ENCODE data around the gene AP1M2.
"Not testable (repeated sequence)": the region's sequence is repeated elsewhere in the genome, so short reads cannot be mapped to it uniquely, and the experiment has no call there.

AP1M2 gene

DNA sequence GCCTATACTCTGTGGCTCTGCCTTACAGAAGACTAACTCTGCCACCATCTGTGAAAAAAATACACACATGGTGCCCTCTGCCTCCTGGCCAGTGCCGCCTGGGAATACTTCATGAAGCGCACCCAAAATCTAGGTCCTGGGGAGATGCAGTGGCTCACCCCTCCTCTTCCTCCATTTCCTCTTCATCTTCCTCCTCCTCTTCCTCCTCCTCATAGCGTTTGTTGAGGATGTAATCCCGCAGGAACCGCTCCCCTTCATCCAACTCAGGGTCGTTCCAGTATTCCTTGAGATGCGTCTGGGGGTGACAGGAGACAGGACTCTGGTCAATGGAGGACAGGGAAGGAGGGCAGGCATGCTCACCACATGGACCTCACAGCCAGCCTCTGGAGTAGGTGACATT, 27.0 kb downstream of the AP1M2 start:
- no peak for DNase-seq

DNA sequence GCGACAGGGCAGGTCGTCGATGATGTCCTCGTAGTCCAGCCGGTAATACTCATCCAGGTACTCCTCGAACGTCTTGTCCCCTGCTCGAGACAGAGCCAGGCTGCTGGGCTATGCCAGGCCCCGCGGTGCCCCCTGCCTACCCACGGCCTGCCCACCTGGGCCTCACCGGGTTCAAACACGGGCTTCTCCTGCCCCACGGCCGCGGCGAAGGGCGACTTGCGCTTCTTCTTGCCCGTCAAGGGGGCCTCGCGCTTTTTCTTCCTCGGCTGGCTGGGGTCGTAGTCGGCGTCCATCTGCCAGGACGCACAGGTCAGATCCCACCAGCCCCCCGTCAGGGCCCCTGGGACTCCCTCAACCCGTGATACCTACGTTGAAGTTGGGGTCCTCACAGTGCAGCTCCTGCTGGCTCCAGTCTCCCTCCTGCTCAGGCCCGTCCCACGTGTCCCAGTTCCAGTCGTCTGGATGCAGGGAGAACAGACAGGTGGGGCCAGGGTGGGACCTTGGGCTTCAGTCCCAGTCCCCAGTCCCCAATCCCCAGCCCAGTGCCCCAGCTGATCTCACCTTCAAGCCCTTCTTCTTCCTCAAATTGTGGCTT, 29.4 kb downstream of the AP1M2 start:
- DNase-seq: no peak

DNA sequence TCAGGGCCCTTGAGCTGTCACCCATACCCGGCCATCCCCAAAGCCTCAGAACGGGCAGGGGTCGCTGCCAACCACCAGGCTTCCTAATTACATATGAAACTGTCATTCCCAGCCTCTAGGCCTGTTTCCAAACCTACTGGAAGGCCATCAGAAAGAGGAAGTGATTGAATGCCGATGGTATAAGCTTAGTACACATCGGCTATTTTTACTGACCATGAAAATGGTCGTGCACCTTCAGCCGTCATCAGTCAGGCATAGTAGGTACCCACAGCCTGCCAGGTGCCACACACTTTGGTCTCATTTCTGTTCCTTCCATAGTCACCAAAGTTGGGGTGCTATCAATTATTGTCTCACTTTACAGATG, 31.5 kb downstream of the AP1M2 start:
- DNase-seq: no peak

DNA sequence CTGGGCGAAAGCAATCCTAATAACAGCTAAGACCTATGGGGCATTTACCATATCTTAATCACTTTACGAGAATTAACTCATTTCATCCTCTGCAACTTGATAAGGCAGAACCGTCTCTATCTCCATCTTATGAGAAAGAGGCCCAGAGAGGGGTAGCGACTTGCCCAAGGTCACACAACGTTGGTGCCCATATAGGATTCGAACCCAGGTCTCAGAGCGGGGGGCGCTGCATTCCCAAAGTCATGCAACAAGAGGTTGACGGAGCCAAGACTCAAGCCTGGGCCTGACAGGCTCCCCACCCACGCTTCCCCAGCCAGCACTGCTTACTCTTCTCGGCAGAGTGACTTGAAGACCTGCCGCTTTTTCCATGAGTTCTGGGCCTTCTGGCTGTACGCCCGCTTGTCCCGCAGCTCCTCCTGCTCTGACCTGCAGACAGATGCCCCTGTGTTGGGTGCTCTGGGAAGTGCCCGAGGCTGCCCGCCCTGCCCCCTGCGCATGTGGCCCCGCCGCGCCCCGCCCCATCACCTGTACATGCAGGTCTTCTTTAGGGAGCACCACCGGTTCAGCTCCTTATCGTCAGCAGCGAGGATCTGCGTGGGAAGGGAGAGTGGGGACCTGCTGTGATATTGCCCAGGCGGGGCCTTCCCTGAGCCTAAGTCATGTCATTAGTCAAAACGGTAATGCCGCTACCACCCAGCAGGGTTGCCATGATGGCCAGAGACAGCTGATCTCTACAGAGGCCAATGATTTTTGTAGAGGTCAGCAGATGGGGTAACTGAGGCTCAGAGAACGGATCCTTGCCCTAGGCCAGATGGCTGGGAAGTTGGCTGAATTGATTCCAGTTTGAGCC, 32.1 kb downstream of the AP1M2 start:
- no peak for DNase-seq

DNA sequence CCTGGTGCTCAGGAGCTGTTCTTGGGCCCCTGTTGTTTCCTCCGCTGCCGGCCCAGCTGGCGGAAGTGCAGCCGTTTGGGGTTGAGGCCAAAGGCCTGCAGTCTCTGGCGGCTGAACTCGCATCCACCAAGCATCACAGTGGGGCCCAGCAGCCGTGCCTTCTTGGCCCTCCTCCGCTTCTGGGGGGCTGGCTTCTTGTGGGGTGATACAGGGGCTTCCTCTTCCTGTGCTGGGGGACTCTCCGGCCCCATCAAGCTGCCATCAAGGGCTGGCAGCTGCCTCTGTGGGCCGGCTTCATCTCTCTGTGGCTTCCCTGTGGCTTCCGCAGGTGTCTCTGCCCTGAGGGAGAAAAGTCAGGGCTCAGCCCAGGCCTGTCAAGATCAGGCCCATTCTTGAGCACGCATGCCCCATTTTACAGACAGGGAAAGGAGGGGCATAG, 33.1 kb downstream of the AP1M2 start:
- no peak for DNase-seq

DNA sequence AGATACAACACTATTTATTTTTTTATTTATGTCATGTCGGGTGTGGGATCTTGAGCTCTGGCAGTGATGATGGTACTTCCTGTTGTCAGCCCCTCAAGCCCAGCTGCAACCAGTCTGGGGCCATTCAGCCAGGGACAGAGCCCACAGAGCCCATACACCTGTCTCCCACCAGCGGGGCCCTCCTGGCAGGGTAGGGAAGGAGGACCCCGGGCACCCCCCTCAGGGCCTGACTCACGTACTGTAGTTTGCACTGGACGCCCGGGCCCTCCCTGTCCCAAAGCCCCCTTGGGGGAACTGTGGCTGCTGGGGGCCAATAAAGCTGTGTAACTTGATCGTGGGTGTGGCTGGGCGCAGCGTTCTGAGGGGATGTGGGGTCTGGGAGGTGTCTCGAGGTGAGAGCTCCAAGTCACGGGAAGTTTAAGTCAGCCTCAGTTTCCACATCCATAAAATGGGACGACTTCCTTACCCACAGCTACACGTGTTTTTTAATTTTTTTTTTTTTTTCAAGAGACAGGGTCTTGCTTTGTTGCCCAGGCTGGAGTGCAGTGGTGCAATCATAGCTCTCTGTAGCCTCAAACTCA, 33.9 kb downstream of the AP1M2 start:
- DNase-seq: no peak

DNA sequence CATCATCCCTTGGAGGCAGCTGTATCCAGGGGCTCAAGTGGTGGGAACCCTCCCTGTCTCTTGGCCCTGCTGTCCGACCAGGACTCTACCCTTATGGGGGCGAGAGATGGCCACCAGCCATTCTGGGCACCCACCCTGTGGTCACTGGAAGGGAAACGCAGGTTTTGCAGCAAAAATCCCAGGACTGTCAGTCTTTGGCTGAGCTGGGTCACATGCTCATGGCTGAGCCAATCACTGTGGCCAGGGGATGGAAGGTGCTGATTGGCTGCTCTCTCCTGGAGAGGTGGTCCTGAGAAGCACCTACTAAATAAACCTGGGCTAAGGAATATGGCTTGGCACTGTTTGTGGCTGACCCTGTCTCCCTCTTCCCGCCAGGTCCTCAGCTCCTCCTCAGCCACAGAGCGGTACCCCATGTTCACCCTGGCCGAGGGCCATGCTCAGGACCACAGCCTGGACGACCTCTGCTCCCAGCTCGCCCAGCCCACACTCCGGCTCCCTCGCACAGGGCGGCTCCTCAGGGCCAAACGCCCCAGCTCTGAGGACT, 34.5 kb downstream of the AP1M2 start:
- DNase-seq: no peak

DNA sequence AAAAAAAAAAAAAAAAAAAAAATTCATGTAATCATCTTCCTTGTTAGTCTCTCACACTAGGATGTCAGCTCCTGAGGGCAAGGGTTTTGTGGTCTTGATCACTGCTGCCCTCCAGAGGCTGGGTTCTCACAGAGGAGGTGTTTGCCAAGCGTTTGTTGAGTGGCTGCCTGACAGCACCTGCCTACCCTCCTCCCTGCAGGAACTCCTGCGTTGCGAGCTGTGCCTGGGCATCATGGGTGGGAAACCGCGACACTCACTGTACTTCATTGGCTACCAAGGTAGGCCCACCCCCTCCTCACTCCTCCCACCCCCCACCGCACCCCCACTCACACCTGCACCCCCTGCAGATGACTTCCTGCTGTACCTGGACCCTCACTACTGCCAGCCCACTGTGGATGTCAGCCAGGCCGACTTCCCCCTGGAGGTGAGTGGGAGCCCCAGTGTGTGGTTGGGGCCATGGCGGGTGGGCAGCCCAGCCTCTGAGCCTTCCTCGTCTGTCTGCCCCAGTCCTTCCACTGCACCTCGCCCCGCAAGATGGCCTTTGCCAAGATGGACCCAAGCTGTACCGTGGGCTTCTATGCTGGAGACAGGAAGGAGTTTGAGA, 35.3 kb downstream of the AP1M2 start:
- no peak for DNase-seq

DNA sequence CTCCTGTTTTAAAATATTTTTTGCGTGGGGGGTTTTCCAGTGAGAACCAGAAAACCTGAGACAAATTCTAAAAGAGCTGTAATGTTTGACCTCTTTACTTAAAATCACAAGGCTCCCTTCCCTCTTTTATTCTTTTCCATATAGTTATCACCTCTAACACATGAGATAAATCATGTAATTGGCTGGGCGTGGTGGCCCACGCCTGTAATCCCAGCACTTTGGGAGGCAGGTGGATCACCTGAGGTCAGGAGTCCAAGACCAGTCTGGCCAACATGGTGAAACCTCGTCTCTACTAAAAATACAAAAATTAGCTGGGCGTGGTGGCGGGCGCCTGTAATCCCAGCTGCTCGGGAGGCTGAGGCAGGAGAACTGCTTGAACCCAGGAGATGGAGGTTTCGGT, 36.1 kb downstream of the AP1M2 start:
- not testable (repeated sequence) for DNase-seq

DNA sequence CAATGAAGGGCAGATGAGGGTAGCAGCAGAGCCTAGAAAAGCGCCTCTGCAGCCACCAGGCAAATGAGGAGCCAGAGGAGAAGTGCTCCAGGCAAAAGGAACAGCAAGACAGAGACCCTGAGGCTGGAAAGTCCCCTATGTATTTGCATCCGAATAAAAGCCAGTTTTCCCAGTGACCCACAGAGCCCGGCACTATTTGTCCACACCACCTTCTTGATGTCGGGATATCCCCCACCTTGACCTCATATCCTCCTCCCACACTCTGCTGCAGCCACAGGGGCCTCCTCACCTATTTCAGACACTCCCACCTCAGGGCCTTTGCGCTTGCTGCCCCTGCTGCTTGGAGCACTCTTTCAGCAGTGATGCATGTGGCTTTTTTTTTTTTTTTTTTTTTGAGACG, 36.8 kb downstream of the AP1M2 start:
- no peak for DNase-seq

DNA sequence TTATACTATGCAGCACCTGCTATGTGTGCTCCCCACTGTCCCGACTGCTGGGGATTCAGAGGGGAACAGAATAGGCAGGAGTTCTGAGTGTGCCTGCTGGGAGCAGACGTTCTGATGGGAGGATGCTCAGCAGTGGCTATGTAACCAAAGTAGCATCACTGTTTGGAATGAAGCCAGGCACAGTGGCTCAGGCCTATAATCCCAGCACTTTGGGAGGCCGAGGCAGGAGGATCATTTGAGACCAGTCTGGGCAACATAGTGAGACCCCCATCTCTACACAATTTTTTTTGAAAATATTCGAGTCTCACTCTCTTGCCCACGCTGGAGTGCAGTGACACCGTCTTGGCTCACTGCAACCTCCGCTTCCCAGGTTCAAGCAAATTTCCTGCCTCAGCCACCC, 37.4 kb downstream of the AP1M2 start:
- DNase-seq: no peak

DNA sequence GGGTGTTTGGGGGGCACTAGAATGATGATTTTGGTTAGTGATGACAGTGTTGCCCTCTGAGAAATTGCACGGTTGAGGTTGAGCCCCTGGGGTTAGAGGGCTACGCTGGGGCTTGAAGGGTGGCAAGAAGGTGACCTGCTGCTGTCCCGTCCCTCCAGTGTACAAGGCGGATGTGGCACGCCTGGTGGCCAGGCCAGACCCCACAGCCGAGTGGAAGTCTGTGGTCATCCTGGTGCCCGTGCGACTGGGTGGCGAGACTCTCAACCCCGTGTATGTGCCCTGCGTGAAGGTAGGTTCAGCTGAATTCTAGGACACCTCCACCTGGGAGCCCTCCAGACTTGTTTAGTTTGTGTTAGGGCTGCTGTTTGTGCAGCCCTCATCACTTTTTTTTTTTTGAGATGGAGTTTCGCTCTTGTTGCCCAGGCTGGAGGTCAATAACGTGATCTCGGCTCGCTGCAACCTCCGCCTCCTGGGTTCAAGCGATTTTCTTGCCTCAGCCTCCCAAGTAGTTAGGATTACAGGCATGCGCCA, 38.3 kb downstream of the AP1M2 start:
- DNase-seq: no peak

DNA sequence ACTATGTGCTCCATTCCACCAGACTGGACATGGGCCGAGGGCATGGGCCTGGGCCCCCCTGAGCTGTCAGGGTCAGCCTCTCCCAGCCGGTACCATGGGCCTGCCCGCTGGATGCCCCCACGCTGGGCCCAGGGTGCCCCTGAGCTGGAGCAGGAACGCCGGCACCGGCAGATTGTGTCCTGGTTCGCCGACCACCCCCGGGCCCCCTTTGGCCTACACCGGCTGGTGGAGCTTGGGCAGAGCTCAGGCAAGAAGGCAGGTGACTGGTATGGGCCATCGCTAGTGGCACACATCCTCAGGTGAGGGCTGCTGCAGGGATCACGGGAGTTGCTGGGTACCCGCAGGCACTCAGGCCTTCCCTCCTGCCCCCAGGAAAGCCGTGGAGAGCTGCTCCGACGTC, 40.3 kb downstream of the AP1M2 start:
- DNase-seq: no peak

DNA sequence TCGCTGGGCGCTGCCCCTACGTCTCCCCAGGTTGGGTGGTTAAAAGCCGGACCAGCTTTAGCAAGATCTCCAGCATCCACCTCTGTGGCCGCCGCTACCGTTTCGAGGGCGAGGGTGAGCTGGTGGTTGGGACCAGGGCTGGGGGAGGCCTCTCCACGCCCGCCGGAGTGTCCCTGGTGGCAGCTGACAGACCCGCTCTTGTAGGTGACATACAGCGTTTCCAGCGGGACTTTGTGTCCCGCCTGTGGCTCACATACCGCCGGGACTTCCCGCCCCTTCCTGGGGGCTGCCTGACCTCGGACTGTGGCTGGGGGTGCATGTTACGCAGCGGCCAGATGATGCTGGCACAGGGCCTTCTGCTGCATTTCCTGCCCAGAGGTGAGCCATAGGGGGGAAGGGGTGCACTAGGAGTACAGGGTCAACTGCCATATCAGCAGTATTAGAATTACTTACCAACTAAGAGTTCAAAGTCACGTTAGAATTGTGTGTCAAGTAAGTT, 42.3 kb downstream of the AP1M2 start:
- DNase-seq: no peak

DNA sequence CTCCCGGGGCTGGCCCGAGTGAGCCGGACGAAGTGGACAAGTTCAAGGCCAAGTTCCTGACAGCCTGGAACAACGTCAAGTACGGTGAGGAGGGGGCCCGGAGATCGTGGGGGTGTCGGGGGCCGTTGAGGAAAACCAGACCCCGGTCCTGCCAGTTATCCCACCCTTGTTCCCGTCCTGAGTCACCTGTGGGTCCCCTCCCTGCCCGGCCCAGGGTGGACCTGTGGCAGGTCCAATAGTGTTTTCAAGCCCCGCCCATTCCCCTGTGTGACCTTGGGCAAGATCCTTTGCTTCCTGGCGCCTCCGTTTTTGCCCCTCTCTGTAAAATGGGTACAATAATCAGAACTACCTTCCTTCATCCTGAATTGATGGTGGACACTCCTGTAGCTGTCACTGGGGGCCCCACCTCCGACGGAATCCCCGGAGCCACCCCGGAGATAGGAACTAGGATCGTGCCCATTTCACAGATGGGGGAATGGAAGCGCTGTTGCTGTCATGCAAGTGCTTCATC, 42.8 kb downstream of the AP1M2 start:
- DNase-seq: no peak

DNA sequence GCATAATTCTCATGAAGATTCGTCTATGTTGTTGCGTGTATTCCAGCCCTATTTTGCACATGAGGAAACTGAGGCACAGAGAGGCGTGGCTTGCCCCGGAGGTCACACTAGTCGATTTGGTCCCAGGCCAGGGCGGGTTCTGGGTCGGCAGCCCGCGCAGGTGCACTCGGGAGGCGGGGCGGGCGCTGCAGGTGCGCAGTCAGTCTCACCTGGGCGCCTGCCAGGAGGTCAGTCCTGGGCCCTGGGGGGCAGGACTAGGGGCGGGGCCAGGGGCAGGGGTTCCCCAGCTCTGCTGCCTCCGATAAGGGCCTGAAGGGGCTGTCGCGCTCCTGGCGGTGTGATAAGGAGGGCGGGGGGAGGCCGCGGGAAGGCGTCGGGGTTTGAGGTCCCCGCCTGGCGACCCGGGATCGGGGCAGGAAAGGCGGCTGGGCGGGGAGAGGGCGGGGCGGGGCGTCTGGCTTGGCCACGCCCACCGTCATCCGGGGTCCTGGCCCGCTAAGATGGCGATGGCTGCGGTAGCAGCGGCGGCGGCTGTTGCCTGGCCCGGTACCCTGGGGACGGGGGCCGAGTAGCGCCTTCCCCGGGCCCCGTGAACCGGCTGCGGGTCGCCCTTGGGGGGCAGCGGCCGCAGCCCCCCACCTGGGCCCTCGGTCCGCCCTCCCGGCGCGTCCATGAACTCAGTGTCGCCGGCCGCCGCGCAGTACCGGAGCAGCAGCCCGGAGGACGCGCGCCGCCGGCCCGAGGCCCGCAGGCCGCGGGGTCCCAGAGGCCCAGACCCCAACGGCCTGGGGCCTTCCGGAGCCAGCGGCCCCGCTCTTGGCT, 43.5 kb downstream of the AP1M2 start, which contains the start of gene ATG4D:
Gene ATG4D, plus strand, starts transcription at position 485 of the 822 bp plus-strand sequence. Its CDS starts 187 bp downstream, at position 672.
- DNase-seq: peak; percentile 88

DNA sequence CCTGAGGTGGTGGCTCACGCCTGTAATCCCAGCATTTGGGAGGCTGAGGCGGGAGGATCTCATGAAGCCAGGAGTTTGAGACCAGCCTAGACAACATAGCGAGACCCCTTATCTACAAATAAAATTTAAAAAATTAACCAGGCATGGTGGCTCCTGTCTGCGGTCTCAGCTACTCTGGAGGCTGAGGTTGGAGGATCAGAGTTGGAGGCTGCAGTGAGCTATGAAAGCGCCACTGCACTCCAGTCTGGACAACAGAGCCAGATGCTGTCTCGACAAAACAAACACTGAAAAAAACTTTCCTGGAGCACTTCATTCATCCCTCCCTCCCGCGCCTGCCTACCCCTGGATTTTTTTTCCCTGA, 44.1 kb downstream of the AP1M2 start:
- peak; percentile 68 for DNase-seq

DNA sequence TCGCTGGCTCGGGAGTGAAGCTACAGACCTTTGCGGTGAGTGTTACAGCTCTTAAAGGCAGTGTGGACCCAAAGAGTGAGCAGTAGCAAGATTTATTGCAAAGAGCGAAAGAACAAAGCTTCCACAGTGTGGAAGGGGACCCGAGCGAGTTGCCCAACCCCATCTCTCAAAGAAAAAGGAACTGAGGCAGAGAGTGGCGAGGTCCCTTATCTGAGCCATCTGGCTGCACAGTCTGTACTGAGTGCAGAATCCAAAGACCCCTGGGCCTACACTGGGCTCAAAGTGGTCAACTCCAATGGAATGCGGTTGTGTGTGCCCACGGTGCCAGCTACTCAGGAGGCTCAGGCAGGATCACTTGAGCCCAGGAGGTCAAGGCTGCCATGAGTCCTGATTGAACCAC, 48.1 kb downstream of the AP1M2 start:
- not testable (repeated sequence) for DNase-seq

DNA sequence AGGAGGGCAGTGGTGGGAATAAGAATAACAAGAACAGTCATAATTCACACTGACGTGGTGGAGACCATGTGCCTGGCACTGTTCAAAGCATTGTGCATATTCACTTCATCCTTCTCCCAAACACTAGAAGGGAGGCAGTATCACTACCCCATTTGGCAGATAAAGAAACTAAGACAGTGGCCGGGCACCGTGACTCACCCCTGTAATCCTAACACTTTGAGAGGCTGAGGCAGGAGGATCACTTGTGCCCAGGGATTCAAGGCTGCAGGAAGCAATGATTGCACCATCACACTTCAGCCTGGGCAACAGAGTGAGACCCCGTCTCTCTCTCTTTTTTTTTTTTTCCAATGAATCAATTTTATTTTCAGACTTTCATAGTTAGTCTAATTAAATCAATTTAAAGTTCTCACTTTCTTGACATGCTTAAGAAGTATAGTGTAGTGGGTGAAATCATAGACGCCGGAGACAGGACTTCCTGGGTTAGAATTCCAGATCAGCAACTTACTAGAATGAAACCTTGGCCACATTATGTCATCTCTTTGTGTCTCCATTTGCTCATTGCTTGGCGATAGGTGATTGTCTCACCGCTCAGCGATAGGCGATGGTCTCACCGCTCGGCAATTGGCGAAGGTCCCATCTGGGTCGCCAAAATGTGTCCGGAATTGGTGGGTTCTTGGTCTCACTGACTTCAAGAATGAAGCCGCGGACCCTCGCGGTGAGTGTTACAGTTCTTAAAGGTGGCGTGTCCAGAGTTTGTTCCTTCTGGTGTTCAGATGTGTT, 48.7 kb downstream of the AP1M2 start:
- DNase-seq: no peak

DNA sequence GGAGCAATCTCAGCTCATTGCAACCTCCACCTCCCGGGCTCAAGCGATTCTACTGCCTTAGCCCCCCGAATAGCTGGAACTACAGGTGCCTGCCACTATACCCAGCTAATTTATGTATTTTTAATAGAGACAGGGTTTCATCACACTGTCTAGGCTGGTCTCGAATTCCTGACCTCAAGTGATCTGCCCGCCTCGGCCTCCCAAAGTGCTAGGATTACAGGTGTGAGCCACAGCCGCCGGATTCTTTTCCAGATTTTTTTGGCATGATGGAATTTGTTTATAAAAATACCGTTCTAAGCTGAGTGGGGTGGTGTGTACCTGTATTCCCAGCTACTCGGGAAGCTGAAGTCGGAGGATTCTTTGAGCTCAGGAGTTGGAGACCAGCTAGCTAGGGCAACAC, 49.4 kb downstream of the AP1M2 start:
- DNase-seq: no peak

DNA sequence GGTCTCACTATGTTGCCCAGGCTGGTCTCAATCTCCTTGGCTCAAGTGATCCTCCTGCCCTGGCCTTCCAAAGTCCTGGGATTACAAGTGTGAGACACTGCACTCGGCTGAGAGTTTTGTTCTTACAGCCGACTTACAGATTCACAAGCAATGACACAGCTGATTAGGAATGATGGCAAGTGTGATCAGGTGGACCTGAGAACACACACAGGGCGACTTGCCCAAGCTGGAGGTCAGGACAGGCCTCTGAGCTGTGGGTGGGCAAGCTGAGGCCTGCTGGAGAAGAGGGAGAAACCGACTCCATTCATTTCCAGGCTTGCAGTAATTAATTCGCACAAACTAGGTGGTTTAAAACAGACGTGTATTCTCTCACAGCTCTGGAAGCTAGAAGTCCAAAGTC, 51.5 kb downstream of the AP1M2 start:
- DNase-seq: no peak

Data from DMS153 (cell line).